Neural cell (in vitro differentiated cells): Measurements from ENCODE around the gene NHERF2. TPM values are rescaled to one million over a fixed set of nuclear protein-coding genes. Genes with fewer than 3 reads are reported as not detected.

Experiments
- H2AFZ ChIP-seq: fragments of 200-600, 300-800 bp; sonication (generic), shearing (Covaris generic); 2 replicates; pipeline ENCODE4 v1.6.0; 2014; ENCODE audit warnings: low read depth, mild to moderate bottlenecking, antibody characterized with exemption, low read length, moderate library complexity
- H3F3A ChIP-seq: fragments of 200-600 bp; shearing (Covaris generic); 2 replicates; pipeline ENCODE4 v1.6.1; 2016; ENCODE audit warnings: mild to moderate bottlenecking, moderate library complexity, mixed read lengths, antibody characterized with exemption, low read length; ENCODE audit not compliant: insufficient read depth, poor library complexity, severe bottlenecking
- H3K27ac ChIP-seq: fragments of 200-600, 300-800 bp; sonication (generic), shearing (Covaris generic); 2 replicates; pipeline ENCODE4 v1.5.1; 2014; ENCODE audit warnings: mild to moderate bottlenecking, low read length, moderate library complexity
- H3K27me3 ChIP-seq: fragments of 300-800, 200-600 bp; sonication (generic), shearing (Covaris generic); 2 replicates; pipeline ENCODE4 v1.6.0; 2014; ENCODE audit warnings: mild to moderate bottlenecking, low read depth, low read length, moderate library complexity; ENCODE audit not compliant: insufficient read depth
- H3K36me3 ChIP-seq: fragments of 300-800, 200-600 bp; sonication (generic), shearing (Covaris generic); 2 replicates; pipeline ENCODE4 v1.5.1; 2014; ENCODE audit warnings: mild to moderate bottlenecking, antibody characterized with exemption, low read length, moderate library complexity; ENCODE audit not compliant: insufficient read depth
- H3K4me2 ChIP-seq: fragments of 300-800, 200-600 bp; sonication (generic), shearing (Covaris generic); 2 replicates; pipeline ENCODE4 v1.6.0; 2014; ENCODE audit warnings: mild to moderate bottlenecking, low read length
- H3K4me3 ChIP-seq: fragments of 300-800, 200-600 bp; sonication (generic), shearing (Covaris generic); 2 replicates; pipeline ENCODE4 v1.5.1; 2014; ENCODE audit warnings: mild to moderate bottlenecking, low read length, moderate library complexity
- H3K79me2 ChIP-seq: fragments of 200-600 bp; shearing (Covaris generic); replicated peaks from 2 replicates; pipeline ENCODE4 v1.6.0; 2014; ENCODE audit warnings: mild to moderate bottlenecking, low read length, moderate library complexity; ENCODE audit not compliant: insufficient read depth
- H3K9ac ChIP-seq: fragments of 300-800, 200-600 bp; sonication (generic), shearing (Covaris generic); 2 replicates; pipeline ENCODE4 v1.6.1; 2016; ENCODE audit warnings: mild to moderate bottlenecking, low read length, mixed read lengths
- H3K9me2 ChIP-seq: fragments of 200-600 bp; shearing (Covaris generic); 2 replicates; pipeline ENCODE4 v1.6.1; 2016; ENCODE audit warnings: mild to moderate bottlenecking, low read length, mixed read lengths; ENCODE audit not compliant: insufficient read depth
- H3K9me3 ChIP-seq: fragments of 200-600, 300-800 bp; sonication (generic), shearing (Covaris generic); 2 replicates; pipeline ENCODE4 v1.6.1; 2016; ENCODE audit warnings: mild to moderate bottlenecking, mixed run types, low read length, moderate library complexity, mixed read lengths
- H4K20me1 ChIP-seq: fragments of 200-600 bp; shearing (Covaris generic); 2 replicates; pipeline ENCODE4 v1.6.1; 2016; ENCODE audit warnings: mild to moderate bottlenecking, mixed run types; ENCODE audit not compliant: insufficient read depth
- EP300 ChIP-seq: fragments of 450-650 bp; conservative IDR thresholded peaks from 2 replicates; pipeline ENCODE4 v1.6.1; 2014; ENCODE audit warnings: antibody characterized with exemption, mild to moderate bottlenecking, moderate library complexity; ENCODE audit not compliant: poor library complexity, severe bottlenecking
- EZH2 ChIP-seq: fragments of 200-600, 300-800 bp; shearing (Covaris generic), sonication (generic); IDR thresholded peaks from 2 replicates; pipeline ENCODE4 v1.6.1; 2014; ENCODE audit warnings: antibody characterized with exemption, low read length, borderline replicate concordance, mild to moderate bottlenecking; ENCODE audit not compliant: insufficient read depth, poor library complexity, severe bottlenecking
- MXI1 ChIP-seq: fragments of 450-650 bp; conservative IDR thresholded peaks from 2 replicates; pipeline ENCODE4 v1.6.1; 2014; ENCODE audit warnings: antibody characterized with exemption, mild to moderate bottlenecking; ENCODE audit not compliant: poor library complexity, severe bottlenecking
- POLR2AphosphoS5 ChIP-seq: IDR thresholded peaks from 2 replicates; pipeline ENCODE4 v1.6.1; 2012
- RAD21 ChIP-seq: fragments of 450-650 bp; conservative IDR thresholded peaks from 2 replicates; pipeline ENCODE4 v1.6.1; 2014; ENCODE audit warnings: antibody characterized with exemption, mild to moderate bottlenecking, moderate library complexity
- SMC3 ChIP-seq: fragments of 450-650 bp; conservative IDR thresholded peaks from 2 replicates; pipeline ENCODE4 v1.6.1; 2014; ENCODE audit warnings: antibody characterized with exemption, mild to moderate bottlenecking, moderate library complexity; ENCODE audit not compliant: poor library complexity
- TAF1 ChIP-seq: IDR thresholded peaks from 2 replicates; pipeline ENCODE4 v1.6.1; 2012; ENCODE audit warnings: low read depth
- polyA plus RNA-seq: library from polyadenylated mRNA; depleted of rRNA; stranded (reverse); fragments of >200 nt; gene quantifications from 2 replicates; pipeline ENCODE4 v1.2.3, GENCODE V29; 2014
- TF ChIP-seq, protein P1 (sequence below): fragments of 450-650 bp; IDR thresholded peaks from 2 replicates; pipeline ENCODE4 v1.5.1; 2014; ENCODE audit warnings: antibody characterized with exemption, mild to moderate bottlenecking, moderate library complexity; ENCODE audit not compliant: poor library complexity, severe bottlenecking
- TF ChIP-seq, protein P2 (sequence below): IDR thresholded peaks from 2 replicates; pipeline ENCODE4 v1.6.1; 2012; ENCODE audit warnings: borderline replicate concordance

The NHERF2 gene
- polyA plus RNA-seq, 1 donor from 2014 or later = 3.4 TPM

DNA sequence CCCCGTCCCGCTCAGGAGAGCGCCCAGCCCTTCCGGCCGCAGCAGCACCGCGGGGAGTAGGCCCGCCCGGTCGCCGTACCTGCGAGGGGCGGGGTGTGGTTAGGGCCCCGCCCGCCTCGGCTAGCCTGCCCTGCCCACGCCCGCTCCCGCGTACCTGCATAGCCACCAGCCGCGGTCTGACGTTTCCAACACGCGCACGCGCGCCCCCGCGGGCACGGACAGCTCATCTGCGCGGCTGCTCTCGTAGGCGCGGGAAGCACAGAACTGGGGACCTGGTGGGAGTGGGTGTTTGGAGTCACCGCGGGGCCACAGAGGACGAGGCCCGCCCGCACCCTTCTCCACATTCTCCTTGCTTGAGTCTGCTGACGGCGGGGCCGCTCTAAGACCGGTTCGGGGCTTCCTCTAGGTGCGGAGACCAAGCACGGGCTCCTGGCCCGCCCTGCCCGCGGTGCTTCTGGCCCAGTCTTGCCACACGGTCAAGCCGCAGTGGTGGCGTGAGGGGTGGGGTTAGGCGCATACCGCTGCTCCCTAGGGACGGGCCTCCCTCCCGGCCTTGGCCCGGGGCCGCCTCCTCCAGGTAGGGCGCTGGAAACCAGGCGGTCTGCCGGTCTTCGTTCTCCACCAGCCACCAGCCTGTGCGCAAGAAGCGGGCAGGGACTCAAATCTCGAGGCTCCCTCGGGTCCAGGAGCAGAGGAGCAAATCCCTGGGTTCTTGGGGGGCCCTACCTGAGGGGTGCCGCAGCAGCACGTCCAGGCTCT lies 47.3 kb upstream of the NHERF2 start:
- H3F3A ChIP-seq = no peaks in the 10 kb centered on the region

DNA sequence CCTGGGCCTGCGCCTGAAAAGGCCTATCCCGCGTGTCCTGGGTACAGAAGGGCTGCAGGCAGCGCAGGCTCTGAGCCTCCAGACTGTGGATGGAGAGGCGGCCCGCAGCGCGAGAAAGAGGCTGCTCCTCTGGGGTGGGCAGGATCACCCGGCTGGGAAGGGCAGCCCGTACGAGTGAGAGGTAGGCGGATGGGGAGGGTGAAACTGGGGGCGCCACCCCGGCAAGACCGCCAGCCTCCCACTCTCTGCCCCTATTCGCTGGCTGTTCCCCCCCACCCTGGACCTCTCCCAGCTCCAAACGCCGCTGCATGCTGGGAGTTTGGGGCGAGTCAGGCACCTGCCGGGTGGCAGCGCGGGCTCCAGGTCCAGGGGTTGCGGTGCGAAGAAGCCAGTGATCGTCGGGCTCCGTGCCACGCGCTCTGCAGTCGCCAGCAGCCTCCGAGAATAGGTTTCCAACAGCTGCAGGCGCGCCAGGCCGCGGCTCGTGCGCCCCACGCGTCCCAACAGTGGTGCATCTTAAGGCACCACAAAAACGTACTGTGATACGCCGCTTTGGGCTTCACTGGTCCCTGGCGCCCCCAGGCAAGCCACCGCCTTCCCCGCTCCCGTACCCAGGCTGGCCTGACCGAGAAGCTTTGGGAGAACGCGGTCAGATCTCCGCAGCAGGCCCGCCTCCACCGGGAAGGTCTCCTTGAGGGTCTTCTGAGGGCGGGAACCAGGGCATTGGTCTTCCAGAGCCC lies 46.5 kb upstream of the NHERF2 start:
- H3K4me2 ChIP-seq = no peak overlapping the region
- TF ChIP-seq SMC3 (no peak), EZH2 (no peak)
- no peak overlapping the region for H3K27ac ChIP-seq
- no peaks in the 10 kb centered on the region for H3F3A ChIP-seq
- H3K36me3 ChIP-seq = no peaks in the 10 kb centered on the region
- no peaks in the 10 kb centered on the region for H3K79me2 ChIP-seq
- no peak overlapping the region for H2AFZ ChIP-seq
- H3K9ac ChIP-seq = no peak overlapping the region
- H3K4me3 ChIP-seq = no peak overlapping the region
- no peaks in the 10 kb centered on the region for H4K20me1 ChIP-seq
- H3K9me3 ChIP-seq = no peaks in the 10 kb centered on the region
- H3K9me2 ChIP-seq = no peaks in the 10 kb centered on the region
- H3K27me3 ChIP-seq = peaks cover 29% of the 10 kb centered on the region

More for the DNA sequence above, 47.3 kb upstream of the NHERF2 start:
- TF ChIP-seq EP300 (no peak), MXI1 (no peak), SMC3 (no peak), RAD21 (no peak)
- TF ChIP-seq, protein P1, sequence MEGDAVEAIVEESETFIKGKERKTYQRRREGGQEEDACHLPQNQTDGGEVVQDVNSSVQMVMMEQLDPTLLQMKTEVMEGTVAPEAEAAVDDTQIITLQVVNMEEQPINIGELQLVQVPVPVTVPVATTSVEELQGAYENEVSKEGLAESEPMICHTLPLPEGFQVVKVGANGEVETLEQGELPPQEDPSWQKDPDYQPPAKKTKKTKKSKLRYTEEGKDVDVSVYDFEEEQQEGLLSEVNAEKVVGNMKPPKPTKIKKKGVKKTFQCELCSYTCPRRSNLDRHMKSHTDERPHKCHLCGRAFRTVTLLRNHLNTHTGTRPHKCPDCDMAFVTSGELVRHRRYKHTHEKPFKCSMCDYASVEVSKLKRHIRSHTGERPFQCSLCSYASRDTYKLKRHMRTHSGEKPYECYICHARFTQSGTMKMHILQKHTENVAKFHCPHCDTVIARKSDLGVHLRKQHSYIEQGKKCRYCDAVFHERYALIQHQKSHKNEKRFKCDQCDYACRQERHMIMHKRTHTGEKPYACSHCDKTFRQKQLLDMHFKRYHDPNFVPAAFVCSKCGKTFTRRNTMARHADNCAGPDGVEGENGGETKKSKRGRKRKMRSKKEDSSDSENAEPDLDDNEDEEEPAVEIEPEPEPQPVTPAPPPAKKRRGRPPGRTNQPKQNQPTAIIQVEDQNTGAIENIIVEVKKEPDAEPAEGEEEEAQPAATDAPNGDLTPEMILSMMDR = no peak
- H3K79me2 ChIP-seq = no peaks in the 10 kb centered on the region
- peaks cover 29% of the 10 kb centered on the region for H3K27me3 ChIP-seq
- H3K9me2 ChIP-seq = no peaks in the 10 kb centered on the region
- no peak overlapping the region for H3K9ac ChIP-seq
- H3K9me3 ChIP-seq = no peaks in the 10 kb centered on the region
- H3K36me3 ChIP-seq = no peaks in the 10 kb centered on the region
- no peak overlapping the region for H3K4me2 ChIP-seq
- no peaks in the 10 kb centered on the region for H4K20me1 ChIP-seq
- H3K4me3 ChIP-seq = no peak overlapping the region
- no peak overlapping the region for H2AFZ ChIP-seq
- no peak overlapping the region for H3K27ac ChIP-seq

DNA sequence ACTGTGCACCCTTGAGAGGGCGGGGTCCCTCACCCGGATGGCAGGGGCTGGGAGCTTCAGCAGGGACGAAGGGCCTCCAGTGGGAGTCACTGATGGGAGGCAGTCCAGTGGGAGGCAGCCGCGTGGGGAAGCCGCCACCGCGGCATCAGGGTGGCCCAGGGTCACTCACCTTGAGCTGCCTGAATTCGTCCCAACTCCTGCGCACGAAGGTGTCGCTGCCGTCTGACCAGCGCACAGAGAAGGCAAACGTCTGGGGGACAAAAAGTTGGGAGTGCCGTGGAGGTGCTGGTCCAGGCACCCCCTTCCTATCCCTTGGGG lies 46.0 kb upstream of the NHERF2 start:
- H3K36me3 ChIP-seq = no peaks in the 10 kb centered on the region
- no peaks in the 10 kb centered on the region for H3K9me2 ChIP-seq
- no peaks in the 10 kb centered on the region for H3K79me2 ChIP-seq
- no peaks in the 10 kb centered on the region for H3F3A ChIP-seq
- H4K20me1 ChIP-seq = no peaks in the 10 kb centered on the region
- no peaks in the 10 kb centered on the region for H3K9me3 ChIP-seq
- TF ChIP-seq SMC3 = no peak
- no peak for TF ChIP-seq RAD21
- TF ChIP-seq TAF1 = no peak
- no peak for TF ChIP-seq EZH2
- TF ChIP-seq, protein P1 = no peak
- no peak for TF ChIP-seq POLR2AphosphoS5
- no peak for TF ChIP-seq MXI1
- TF ChIP-seq, protein P2, sequence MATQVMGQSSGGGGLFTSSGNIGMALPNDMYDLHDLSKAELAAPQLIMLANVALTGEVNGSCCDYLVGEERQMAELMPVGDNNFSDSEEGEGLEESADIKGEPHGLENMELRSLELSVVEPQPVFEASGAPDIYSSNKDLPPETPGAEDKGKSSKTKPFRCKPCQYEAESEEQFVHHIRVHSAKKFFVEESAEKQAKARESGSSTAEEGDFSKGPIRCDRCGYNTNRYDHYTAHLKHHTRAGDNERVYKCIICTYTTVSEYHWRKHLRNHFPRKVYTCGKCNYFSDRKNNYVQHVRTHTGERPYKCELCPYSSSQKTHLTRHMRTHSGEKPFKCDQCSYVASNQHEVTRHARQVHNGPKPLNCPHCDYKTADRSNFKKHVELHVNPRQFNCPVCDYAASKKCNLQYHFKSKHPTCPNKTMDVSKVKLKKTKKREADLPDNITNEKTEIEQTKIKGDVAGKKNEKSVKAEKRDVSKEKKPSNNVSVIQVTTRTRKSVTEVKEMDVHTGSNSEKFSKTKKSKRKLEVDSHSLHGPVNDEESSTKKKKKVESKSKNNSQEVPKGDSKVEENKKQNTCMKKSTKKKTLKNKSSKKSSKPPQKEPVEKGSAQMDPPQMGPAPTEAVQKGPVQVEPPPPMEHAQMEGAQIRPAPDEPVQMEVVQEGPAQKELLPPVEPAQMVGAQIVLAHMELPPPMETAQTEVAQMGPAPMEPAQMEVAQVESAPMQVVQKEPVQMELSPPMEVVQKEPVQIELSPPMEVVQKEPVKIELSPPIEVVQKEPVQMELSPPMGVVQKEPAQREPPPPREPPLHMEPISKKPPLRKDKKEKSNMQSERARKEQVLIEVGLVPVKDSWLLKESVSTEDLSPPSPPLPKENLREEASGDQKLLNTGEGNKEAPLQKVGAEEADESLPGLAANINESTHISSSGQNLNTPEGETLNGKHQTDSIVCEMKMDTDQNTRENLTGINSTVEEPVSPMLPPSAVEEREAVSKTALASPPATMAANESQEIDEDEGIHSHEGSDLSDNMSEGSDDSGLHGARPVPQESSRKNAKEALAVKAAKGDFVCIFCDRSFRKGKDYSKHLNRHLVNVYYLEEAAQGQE = no peak
- no peak for TF ChIP-seq EP300
- H3K27ac ChIP-seq = no peak overlapping the region
- no peak overlapping the region for H3K4me2 ChIP-seq
- no peak overlapping the region for H3K4me3 ChIP-seq
- H3K27me3 ChIP-seq = peaks cover 29% of the 10 kb centered on the region
- no peak overlapping the region for H2AFZ ChIP-seq
- H3K9ac ChIP-seq = no peak overlapping the region
